Astrocyte of the spinal cord (primary cell): ENCODE measurements around the gene VWC2L.

Source experiments
- DNase-seq: peaks from one replicate; pipeline ENCODE4 v3.0.0; 2011; ENCODE audit warnings: low read depth, low spot score
- H3K4me3 ChIP-seq: 2 replicates; pipeline ENCODE4 v1.5.1; 2011; ENCODE audit warnings: low read depth, mild to moderate bottlenecking, low read length, moderate library complexity
- CTCF ChIP-seq: IDR thresholded peaks from 2 replicates; pipeline ENCODE4 v1.5.1; 2012; ENCODE audit warnings: low read depth, mild to moderate bottlenecking, low read length, inconsistent platforms
- in situ Hi-C: cut with HindIII; loops from 2 replicates; pipeline ENCODE4 v1.10.0; 2017; ENCODE audit warnings: low sequenced_read_pairs

Gene VWC2L

GRCh38 chr2:214492152-214492551 lies 81.3 kb downstream of the VWC2L start:
- no peak overlapping the region for H3K4me3 ChIP-seq
- TF ChIP-seq CTCF: no peak
- DNase-seq: no peak
- in situ Hi-C loops: no loop called here

- in situ Hi-C loops: no loop called here
- no peak overlapping the region for H3K4me3 ChIP-seq
- no peak for TF ChIP-seq CTCF
- no peak for DNase-seq
Observed at GRCh38 chr2:214492608-214493007, 81.8 kb downstream of the VWC2L start.

GRCh38 chr2:214497489-214497888 lies 86.6 kb downstream of the VWC2L start:
- TF ChIP-seq CTCF: no peak
- H3K4me3 ChIP-seq: no peak overlapping the region
- in situ Hi-C loops: no loop called here
- no peak for DNase-seq

- no peak overlapping the region for H3K4me3 ChIP-seq
- no peak for TF ChIP-seq CTCF
- in situ Hi-C loops: no loop called here
- DNase-seq: no peak
Observed at GRCh38 chr2:214503568-214503967, 92.7 kb downstream of the VWC2L start.

- in situ Hi-C loops: no loop called here
- H3K4me3 ChIP-seq: no peak overlapping the region
- no peak for TF ChIP-seq CTCF
- no peak for DNase-seq
Observed at GRCh38 chr2:214504599-214505376, 93.9 kb downstream of the VWC2L start.

GRCh38 chr2:214507032-214507431 lies 96.2 kb downstream of the VWC2L start:
- no peak for DNase-seq
- H3K4me3 ChIP-seq: no peak overlapping the region
- in situ Hi-C loops: no loop called here
- no peak for TF ChIP-seq CTCF

- H3K4me3 ChIP-seq: no peak overlapping the region
- DNase-seq: no peak
- TF ChIP-seq CTCF: no peak
- in situ Hi-C loops: no loop called here
Observed at GRCh38 chr2:214514704-214515103, 103.8 kb downstream of the VWC2L start.
